HepG2 (cell line): ENCODE results near the gene THEM5. TPM values are rescaled to one million over a fixed set of nuclear protein-coding genes. Genes with fewer than 3 reads are reported as not detected.
A peak's percentile ranks its signal among the peaks of the same experiment; 100 is the strongest.

Experiments
- EEA1 ChIP-seq: sonication (generic); formaldehyde crosslinking; IDR thresholded peaks from 2 replicates; pipeline ENCODE4 v1.5.1; 2020; ENCODE audit warnings: mild to moderate bottlenecking, missing genetic modification reagents, borderline replicate concordance
- MTF1 ChIP-seq: sonication (generic); formaldehyde crosslinking; IDR thresholded peaks from 2 replicates; pipeline ENCODE4 v1.5.0; 2020; ENCODE audit warnings: missing genetic modification reagents
- PHF5A ChIP-seq: IDR thresholded peaks from one replicate; pipeline ENCODE4 v1.6.1; 2018; ENCODE audit warnings: low read depth, missing genetic modification reagents; ENCODE audit not compliant: unreplicated experiment
- RORA ChIP-seq: sonication (generic); formaldehyde crosslinking; IDR thresholded peaks from 2 replicates; pipeline ENCODE4 v1.5.0; 2020; ENCODE audit warnings: mild to moderate bottlenecking, missing genetic modification reagents, moderate library complexity
- ZC3H13 ChIP-seq: sonication (generic); formaldehyde crosslinking; IDR thresholded peaks from 2 replicates; pipeline ENCODE4 v1.8.1; 2023; ENCODE audit warnings: mild to moderate bottlenecking, missing genetic modification reagents, moderate library complexity
- ZFP62 ChIP-seq: sonication (generic); formaldehyde crosslinking; IDR thresholded peaks from 2 replicates; pipeline ENCODE4 v1.4.0; 2020; ENCODE audit warnings: missing genetic modification reagents
- ZNF30 ChIP-seq: sonication (generic); formaldehyde crosslinking; IDR thresholded peaks from 2 replicates; pipeline ENCODE4 v1.5.0; 2020; ENCODE audit warnings: mild to moderate bottlenecking, missing genetic modification reagents
- polyA plus RNA-seq, 8 experiments: library from polyadenylated mRNA; depleted of rRNA in 3 of 8; stranded (reverse) in 7 of 8; unstranded in 1 of 8; fragments of >200 nt; fragmentation: Illumina TruSeq in 4 of 8; extraction: Trizol in 4 of 8; gene quantifications; 2 replicates each; pipeline versions ENCODE4 v1.2.1 to v1.2.3, GENCODE V29; 2011 to 2016; ENCODE audit warnings: low read depth in 4 of 8, missing spikeins in 1 of 8, mixed read lengths in 1 of 8; ENCODE audit not compliant: insufficient read depth in 1 of 8
- total RNA-seq, 5 experiments: library from RNA; depleted of rRNA; stranded (reverse); fragments of >200 nt; fragmentation: Illumina TruSeq; extraction: Trizol; gene quantifications; 2 replicates each; pipeline ENCODE4 v1.2.3, GENCODE V29; 2016; ENCODE audit warnings: low read depth in 1 of 5
- TF ChIP-seq, protein P1 (sequence below): sonication (generic); formaldehyde crosslinking; IDR thresholded peaks from 2 replicates; pipeline ENCODE4 v1.5.1; 2020; ENCODE audit warnings: mild to moderate bottlenecking, missing genetic modification reagents, borderline replicate concordance
- TF ChIP-seq, protein P2 (sequence below): sonication (generic); formaldehyde crosslinking; IDR thresholded peaks from 2 replicates; pipeline ENCODE4 v1.8.0; 2022; ENCODE audit warnings: missing genetic modification reagents, mild to moderate bottlenecking, moderate library complexity, borderline replicate concordance
- TF ChIP-seq, protein P3 (sequence below): sonication (generic); formaldehyde crosslinking; IDR thresholded peaks from 2 replicates; pipeline ENCODE4 v1.4.0; 2020; ENCODE audit warnings: low read depth, mild to moderate bottlenecking, missing genetic modification reagents

THEM5 gene
- total and polyA plus RNA-seq, 2 of the 13 experiments (the other 11 are each of a cell fraction or from before 2014, with no cell fraction given), result not detected

DNA sequence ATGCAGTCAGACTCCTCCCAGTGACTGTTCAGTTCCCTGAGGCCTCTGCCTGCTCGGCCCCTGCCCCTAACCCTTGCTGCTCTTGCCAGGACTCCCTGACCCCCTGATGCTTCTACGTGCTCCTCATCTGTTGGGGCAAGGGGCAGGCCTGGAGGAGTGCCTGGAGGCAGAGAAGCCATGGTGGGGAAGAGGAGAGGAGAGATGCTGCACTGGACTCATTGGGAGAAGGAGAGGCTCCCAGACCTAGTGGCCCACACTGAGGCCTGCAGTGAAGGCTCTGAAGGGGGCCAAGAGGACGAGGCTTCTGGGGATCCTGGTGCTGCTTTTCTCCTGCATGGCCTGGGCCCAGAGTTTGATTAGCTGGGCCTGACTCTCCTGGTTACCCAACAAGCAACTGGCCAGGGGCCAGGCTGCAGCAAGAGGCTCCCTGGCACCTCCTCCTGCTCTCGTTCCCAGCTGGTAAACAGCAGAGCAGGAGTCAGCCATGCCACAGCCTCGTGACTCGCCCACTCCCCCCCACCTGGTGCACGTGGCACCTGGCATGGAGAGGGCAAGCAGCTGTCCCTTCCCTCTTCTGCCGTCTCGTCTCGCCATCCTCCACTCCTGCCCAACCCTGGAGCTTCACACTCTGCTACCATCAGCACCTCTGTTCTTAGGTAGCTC is 21.1 kb downstream of the THEM5 start (continued):
- TF ChIP-seq, protein P1, sequence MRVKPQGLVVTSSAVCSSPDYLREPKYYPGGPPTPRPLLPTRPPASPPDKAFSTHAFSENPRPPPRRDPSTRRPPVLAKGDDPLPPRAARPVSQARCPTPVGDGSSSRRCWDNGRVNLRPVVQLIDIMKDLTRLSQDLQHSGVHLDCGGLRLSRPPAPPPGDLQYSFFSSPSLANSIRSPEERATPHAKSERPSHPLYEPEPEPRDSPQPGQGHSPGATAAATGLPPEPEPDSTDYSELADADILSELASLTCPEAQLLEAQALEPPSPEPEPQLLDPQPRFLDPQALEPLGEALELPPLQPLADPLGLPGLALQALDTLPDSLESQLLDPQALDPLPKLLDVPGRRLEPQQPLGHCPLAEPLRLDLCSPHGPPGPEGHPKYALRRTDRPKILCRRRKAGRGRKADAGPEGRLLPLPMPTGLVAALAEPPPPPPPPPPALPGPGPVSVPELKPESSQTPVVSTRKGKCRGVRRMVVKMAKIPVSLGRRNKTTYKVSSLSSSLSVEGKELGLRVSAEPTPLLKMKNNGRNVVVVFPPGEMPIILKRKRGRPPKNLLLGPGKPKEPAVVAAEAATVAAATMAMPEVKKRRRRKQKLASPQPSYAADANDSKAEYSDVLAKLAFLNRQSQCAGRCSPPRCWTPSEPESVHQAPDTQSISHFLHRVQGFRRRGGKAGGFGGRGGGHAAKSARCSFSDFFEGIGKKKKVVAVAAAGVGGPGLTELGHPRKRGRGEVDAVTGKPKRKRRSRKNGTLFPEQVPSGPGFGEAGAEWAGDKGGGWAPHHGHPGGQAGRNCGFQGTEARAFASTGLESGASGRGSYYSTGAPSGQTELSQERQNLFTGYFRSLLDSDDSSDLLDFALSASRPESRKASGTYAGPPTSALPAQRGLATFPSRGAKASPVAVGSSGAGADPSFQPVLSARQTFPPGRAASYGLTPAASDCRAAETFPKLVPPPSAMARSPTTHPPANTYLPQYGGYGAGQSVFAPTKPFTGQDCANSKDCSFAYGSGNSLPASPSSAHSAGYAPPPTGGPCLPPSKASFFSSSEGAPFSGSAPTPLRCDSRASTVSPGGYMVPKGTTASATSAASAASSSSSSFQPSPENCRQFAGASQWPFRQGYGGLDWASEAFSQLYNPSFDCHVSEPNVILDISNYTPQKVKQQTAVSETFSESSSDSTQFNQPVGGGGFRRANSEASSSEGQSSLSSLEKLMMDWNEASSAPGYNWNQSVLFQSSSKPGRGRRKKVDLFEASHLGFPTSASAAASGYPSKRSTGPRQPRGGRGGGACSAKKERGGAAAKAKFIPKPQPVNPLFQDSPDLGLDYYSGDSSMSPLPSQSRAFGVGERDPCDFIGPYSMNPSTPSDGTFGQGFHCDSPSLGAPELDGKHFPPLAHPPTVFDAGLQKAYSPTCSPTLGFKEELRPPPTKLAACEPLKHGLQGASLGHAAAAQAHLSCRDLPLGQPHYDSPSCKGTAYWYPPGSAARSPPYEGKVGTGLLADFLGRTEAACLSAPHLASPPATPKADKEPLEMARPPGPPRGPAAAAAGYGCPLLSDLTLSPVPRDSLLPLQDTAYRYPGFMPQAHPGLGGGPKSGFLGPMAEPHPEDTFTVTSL (CRISPR knock-in tag), result no peak
- TF ChIP-seq ZC3H13 (CRISPR knock-in tag), result no peak; the same call in 1 of the 2 replicates
- no peak for TF ChIP-seq PHF5A (CRISPR knock-in tag)
- no peak for TF ChIP-seq EEA1 (CRISPR knock-in tag)
- TF ChIP-seq, protein P2, sequence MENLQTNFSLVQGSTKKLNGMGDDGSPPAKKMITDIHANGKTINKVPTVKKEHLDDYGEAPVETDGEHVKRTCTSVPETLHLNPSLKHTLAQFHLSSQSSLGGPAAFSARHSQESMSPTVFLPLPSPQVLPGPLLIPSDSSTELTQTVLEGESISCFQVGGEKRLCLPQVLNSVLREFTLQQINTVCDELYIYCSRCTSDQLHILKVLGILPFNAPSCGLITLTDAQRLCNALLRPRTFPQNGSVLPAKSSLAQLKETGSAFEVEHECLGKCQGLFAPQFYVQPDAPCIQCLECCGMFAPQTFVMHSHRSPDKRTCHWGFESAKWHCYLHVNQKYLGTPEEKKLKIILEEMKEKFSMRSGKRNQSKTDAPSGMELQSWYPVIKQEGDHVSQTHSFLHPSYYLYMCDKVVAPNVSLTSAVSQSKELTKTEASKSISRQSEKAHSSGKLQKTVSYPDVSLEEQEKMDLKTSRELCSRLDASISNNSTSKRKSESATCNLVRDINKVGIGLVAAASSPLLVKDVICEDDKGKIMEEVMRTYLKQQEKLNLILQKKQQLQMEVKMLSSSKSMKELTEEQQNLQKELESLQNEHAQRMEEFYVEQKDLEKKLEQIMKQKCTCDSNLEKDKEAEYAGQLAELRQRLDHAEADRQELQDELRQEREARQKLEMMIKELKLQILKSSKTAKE, result no peak
- TF ChIP-seq RORA (CRISPR knock-in tag), result no peak
- TF ChIP-seq, protein P3, sequence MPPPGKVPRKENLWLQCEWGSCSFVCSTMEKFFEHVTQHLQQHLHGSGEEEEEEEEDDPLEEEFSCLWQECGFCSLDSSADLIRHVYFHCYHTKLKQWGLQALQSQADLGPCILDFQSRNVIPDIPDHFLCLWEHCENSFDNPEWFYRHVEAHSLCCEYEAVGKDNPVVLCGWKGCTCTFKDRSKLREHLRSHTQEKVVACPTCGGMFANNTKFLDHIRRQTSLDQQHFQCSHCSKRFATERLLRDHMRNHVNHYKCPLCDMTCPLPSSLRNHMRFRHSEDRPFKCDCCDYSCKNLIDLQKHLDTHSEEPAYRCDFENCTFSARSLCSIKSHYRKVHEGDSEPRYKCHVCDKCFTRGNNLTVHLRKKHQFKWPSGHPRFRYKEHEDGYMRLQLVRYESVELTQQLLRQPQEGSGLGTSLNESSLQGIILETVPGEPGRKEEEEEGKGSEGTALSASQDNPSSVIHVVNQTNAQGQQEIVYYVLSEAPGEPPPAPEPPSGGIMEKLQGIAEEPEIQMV (CRISPR knock-in tag), result no peak
- TF ChIP-seq ZNF30 (CRISPR knock-in tag), result peak; percentile 53; the same call in 1 of the 2 replicates
- no peak for TF ChIP-seq MTF1
- no peak for TF ChIP-seq ZFP62
